Fibroblast of skin of back (primary cell): ENCODE data around the gene CIT.
"Not testable (repeated sequence)": the region's sequence is repeated elsewhere in the genome, so short reads cannot be mapped to it uniquely, and the experiment has no call there.

Source experiments
- DNase-seq: peaks from one replicate; pipeline ENCODE4 v3.0.0-alpha.2; 2013

Gene CIT

GRCh38 chr12:119671070-119671469, 206.1 kb downstream of the CIT start:
- DNase-seq: no peak

GRCh38 chr12:119669744-119670472, 207.2 kb downstream of the CIT start:
- DNase-seq: no peak

DNA sequence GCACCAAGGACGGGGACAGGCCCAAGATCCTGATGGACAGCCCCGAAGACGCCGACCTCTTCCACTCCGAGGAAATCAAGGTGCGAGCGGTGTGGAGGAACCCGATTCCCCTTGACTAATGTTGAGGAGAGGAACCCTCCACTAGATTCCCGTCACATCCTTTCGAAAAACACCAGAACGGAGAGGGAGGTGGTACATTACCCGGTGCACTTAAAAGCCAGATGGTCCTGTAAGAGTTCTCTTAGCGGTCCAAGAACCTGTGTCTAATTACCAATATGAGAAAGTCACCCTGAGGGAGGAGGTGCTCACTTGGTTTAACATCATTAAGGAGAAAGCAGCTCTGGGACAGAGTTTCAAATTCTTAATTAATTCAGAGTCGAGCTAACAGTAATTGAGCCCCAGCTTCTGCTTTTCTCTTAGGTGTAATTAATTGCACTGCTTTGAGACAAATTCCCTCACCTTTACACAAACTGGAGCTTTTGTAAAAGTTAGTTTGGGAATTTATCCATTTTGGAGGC, 208.7 kb downstream of the CIT start:
- peak; percentile 13 for DNase-seq

- peak; percentile 97 for DNase-seq
These were observed 209.4 kb downstream of the CIT start, which contains the start of gene PRKAB1 for GRCh38 chr12:119667577-119668323. TSS of gene PRKAB1 (plus strand) at chr12:119668133. CDS start at chr12:119668245, 112 bp downstream.

- no peak for DNase-seq
These were observed 210.1 kb downstream of the CIT start for GRCh38 chr12:119666900-119667576.

DNA sequence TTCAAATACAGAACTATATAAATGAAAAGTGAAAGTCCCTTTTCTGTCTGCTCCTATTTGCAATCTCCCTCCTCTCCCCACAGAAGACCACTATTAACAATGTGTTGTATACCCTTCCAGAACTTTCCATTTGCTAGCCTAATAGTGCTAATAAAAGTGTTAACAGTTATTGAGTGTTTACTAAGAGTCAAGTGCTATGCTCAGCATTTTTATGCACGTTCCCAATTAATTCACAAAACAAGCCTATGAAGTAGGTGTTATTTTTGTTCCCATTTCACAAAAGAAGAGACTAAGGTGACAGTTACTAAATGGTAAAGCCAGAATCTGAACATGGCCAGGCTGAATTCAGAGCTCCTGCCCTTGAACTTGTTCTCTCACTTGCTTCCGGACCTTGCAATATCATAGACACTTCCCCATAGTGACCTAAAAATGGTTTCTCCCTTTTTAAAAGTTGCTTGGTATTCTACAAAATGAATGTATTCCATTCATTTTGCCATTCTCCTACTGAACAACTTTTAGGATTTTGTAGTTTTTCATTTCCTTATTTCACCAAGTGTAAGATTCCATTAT, 210.8 kb downstream of the CIT start:
- no peak for DNase-seq

DNA sequence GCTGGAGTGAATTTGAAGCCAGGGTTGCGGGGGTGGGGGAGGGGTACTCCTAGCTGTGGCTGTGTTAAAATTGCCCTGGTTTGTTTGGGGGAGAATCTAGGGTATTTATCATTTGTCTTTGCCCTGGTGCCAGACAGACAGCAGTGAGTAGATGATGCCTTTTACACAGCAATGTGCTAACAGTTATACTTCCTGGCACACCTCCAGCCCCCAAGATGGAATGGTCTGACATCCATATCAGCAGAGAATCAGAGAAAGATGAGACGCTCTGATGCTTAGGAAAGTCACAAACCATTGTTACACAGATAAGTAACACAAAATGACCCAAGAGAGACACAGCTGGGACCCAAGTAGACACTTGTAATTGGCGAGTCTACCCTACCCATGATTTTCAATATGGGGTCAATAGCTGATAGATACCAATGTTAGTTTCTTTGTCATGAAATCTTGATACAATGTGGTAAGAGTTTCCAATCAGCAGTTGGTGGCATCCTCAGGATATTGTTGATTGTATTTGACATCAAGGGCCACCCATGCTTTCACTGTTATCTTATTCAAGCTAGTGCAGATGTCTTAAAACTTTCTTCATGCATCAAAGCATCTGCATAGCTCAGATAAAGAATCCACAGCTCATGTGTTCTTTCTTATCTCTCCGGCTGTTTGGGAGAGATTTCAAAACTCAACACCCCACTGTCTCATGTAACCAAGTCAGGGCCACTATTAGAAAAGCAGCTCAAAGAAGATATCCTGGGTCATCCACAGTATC, 211.8 kb downstream of the CIT start:
- DNase-seq: no peak

GRCh38 chr12:119664642-119665041, 212.5 kb downstream of the CIT start:
- DNase-seq: no peak

GRCh38 chr12:119661882-119662281, 215.2 kb downstream of the CIT start:
- DNase-seq: no peak

- DNase-seq: no peak
These were observed 217.0 kb downstream of the CIT start for GRCh38 chr12:119660076-119660475.

DNA sequence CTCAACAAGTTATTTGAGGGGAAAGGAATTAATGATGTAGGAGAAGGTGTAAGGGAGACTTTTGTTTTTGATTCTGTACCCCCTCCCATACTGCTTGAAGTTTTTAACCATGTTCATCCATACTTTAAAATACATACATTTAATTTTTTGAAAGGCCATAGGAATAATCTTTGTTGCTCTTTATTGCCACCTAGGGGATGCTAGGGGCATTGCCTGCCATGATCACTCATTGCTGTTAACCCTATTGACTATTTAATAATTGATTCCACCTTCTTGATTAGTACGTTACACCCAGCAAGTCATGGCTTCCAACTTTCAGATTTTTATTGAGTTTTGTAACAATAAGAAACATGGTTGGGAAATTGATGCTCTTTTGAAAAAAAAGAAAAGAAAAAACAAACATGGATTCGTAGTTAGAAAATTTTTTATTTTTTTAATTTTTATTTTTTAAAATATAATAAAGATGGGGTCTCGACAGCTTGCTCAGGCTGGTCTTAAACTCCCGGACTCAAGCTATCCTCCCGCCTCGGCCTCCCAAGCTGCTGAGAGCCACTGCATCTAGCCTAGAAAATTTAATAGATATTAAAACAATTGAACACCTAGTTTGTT, 217.7 kb downstream of the CIT start:
- DNase-seq: peak; percentile 30

DNA sequence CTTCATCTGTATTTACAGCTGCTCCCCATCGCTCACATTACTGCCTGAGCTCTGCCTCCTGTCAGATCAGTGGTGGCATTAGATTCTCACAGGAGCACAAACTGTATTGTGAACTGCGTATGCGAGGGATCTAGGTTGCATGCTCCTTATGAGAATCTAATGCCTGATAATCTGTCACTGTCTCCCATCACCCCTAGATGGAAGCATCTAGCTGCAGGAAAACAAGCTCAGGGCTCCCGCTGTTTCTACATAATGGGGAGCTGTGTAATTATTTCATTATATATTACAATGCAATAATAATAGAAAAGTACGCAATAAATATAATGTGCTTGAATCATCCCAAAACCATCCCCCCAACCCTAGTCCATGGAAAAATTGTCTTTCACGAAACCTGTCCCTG, 219.0 kb downstream of the CIT start:
- DNase-seq: not testable (repeated sequence)

GRCh38 chr12:119657001-119657400, 220.1 kb downstream of the CIT start:
- not testable (repeated sequence) for DNase-seq

DNA sequence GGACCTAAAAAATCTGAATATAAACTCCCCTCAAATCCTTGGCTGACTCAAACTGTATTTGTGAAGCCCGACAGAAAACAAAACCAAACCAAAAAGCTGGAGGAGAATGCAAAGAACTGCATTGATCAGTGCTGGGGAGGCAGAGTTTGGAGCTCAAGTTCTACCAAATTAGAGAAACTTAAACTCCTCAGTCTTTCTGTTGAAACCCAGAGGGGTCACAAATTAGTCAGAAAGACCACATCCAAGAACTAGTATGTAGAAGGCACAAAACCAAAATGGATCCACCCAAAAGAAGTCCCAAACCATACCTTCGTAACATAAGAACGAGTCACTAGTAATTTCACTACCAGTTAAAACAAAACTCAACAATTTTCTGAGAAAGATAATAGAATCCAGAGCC, 224.5 kb downstream of the CIT start:
- no peak for DNase-seq

DNA sequence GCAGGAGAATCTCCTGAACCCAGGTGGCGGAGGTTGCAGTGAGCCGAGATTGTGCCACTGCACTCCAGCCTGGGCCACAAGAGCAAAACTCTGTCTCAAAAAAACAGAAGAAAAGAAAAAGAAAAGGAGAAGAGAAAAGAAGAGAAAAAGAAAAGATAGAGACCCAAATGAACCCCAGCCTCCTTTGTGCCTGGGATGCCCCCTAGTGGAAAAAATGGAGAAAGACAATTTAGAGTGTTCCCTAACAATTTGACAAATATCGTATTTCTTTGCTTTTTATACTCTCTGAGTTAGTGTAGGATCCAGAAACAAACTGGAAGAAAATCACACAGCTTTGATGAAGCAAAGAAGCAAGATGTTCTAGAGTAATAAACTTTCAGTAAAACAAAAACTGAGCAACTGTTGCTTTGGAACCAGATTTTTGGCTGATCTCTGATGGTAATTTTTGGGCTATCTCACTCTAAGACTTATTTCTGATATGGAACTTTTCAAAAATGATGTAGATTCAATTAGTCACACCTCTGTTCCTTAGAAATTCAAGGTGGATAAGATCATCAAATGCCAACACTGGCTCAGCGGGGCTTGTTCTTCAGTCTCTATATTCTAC, 227.8 kb downstream of the CIT start:
- peak; percentile 22 for DNase-seq

- no peak for DNase-seq
These were observed 231.5 kb downstream of the CIT start for GRCh38 chr12:119645535-119646059.

DNA sequence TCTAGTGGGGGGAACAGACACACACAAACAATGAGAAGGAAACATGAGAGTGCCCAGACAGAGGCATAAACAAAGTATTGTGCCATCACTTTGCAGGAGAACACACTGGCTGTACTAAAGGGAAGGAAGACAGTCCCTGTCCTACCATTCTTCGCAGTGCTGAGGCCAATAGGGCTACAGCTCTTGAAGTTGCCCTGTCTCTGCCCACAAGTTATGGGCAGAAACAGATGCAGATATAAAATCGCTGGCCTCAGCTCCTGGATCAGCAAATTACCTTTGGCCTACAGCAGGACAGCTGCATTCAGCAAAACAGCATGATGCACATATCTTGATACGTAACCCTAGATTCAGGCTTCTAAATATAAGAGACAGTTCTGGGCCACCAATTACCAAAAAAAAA, 232.2 kb downstream of the CIT start:
- DNase-seq: no peak

DNA sequence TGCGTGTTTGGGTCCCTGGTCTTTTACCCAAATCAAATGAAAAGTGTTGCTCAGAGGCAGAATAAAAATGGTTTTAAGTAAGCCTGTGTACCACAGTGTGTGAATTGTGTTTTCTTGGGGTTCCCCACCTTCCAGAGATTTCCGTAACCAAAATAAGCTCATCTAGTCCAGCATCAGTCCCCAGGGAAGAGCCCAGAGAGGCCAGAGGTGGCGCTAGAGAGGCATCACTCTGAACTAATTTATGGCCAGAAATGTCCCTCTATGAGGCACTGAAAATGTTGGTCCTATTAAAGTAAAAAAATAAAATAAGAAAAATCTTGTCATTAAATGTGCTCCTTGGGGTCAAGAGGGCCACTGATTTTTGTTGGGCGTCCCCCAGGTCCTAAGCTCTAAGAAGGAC, 234.1 kb downstream of the CIT start:
- DNase-seq: no peak
